HG03469 (cell line): ENCODE data around the gene SLAMF7.
"Not testable (repeated sequence)": the region's sequence is repeated elsewhere in the genome, so short reads cannot be mapped to it uniquely, and the experiment has no call there.

ENCODE experiments used
- ATAC-seq: cut with Tn5 transposase; IDR thresholded peaks from one replicate; pipeline ENCODE4 v1.9.1; 2021; ENCODE audit warnings: mild to moderate bottlenecking, moderate library complexity, moderate number of reproducible peaks; ENCODE audit not compliant: unreplicated experiment

Gene SLAMF7

GRCh38 chr1:160720356-160721085, 18.5 kb upstream of the SLAMF7 start:
- no peak for ATAC-seq

GRCh38 chr1:160721473-160721872, 17.6 kb upstream of the SLAMF7 start:
- no peak for ATAC-seq

- no peak for ATAC-seq
Measured at GRCh38 chr1:160722726-160723125, 16.3 kb upstream of the SLAMF7 start.

- ATAC-seq, result no peak
Measured at GRCh38 chr1:160723332-160723731, 15.7 kb upstream of the SLAMF7 start.

GRCh38 chr1:160724465-160725242, 14.4 kb upstream of the SLAMF7 start:
- no peak for ATAC-seq

GRCh38 chr1:160726114-160726497, 12.9 kb upstream of the SLAMF7 start:
- no peak for ATAC-seq

- no peak for ATAC-seq
Measured at GRCh38 chr1:160726498-160727315, 12.3 kb upstream of the SLAMF7 start.

- no peak for ATAC-seq
Measured at GRCh38 chr1:160727316-160727640, 11.8 kb upstream of the SLAMF7 start.

- not testable (repeated sequence) for ATAC-seq
Measured at GRCh38 chr1:160731564-160731963, 7.5 kb upstream of the SLAMF7 start.

- ATAC-seq, result no peak
Measured at GRCh38 chr1:160731990-160732389, 7.1 kb upstream of the SLAMF7 start.

- no peak for ATAC-seq
Measured at GRCh38 chr1:160733898-160734297, 5.1 kb upstream of the SLAMF7 start.

- no peak for ATAC-seq
Measured at GRCh38 chr1:160734301-160734700, 4.7 kb upstream of the SLAMF7 start.

GRCh38 chr1:160738271-160738670, 776 bp upstream of the SLAMF7 start:
- no peak for ATAC-seq

- ATAC-seq, result no peak
Measured at GRCh38 chr1:160740133-160740688, 1.2 kb downstream of the SLAMF7 start.

GRCh38 chr1:160741092-160741501, 2.0 kb downstream of the SLAMF7 start:
- ATAC-seq, result no peak

GRCh38 chr1:160741612-160742348, 2.7 kb downstream of the SLAMF7 start:
- no peak for ATAC-seq

- ATAC-seq, result no peak
Measured at GRCh38 chr1:160742428-160743127, 3.5 kb downstream of the SLAMF7 start.

- no peak for ATAC-seq
Measured at GRCh38 chr1:160743266-160743665, 4.2 kb downstream of the SLAMF7 start.

- ATAC-seq, result no peak
Measured at GRCh38 chr1:160744199-160744851, 5.3 kb downstream of the SLAMF7 start.
